ENCODE measurements around the gene NUDT22.
"Not testable (repeated sequence)": the region's sequence is repeated elsewhere in the genome, so short reads cannot be mapped to it uniquely, and the experiment has no call there.

NUDT22 gene

GRCh38 chr11:64245401-64245796, 19.3 kb downstream of the NUDT22 start:
- DNase-seq: no peak

- no peak for DNase-seq
Measured at GRCh38 chr11:64245797-64246620, 19.9 kb downstream of the NUDT22 start.

GRCh38 chr11:64246621-64246870, 20.5 kb downstream of the NUDT22 start:
- DNase-seq: not testable (repeated sequence)

DNA sequence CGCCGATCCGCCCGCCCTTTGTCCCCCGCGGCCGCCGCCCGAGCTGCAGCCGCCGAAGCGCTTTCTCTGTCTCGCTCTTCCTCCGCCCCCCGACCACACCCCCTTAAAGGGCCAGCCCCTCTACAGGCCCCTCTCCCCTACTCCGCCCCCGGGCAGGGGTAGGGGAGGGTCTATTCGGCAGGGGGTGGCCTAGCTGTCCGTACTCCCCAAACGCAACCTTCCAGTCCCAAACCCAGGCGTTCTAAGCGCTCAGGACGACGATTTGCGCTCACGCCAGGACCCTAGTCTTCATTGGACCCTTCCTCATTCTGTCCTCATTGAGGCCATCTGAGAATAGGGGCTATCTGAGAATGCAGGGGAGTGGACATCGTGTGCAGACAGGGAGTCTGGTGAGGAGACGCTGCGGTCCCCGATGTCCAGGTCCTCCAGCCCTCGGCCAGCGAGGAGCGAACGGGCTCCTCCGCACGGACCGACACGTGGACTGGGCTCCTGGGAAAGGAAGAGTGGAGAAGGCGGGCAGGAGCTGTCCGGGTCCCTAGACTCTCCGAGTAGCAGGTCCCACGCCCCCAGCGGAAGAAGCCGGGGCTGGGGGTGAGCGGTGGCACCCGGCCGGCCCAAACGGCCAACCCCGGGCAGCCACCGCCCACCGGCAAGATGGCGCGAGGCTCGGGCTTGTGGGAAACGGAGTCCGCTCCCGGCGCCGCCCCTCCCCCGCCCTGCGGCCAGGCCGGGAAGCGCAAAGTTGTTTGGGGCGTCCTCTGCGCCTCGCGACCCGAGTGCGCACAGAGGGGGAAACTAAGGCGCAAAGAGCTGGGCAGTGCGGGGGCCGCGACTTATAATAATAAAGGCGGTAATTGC, 21.0 kb downstream of the NUDT22 start, which contains the start of gene PPP1R14B:
PPP1R14B (minus strand) TSS at position 73 of the 858 bp plus-strand sequence. CDS start 270 bp downstream, outside the sequence.
- peak; percentile 40 to 71 for DNase-seq

- no peak for DNase-seq
Measured at GRCh38 chr11:64247729-64248531, 21.9 kb downstream of the NUDT22 start.

DNA sequence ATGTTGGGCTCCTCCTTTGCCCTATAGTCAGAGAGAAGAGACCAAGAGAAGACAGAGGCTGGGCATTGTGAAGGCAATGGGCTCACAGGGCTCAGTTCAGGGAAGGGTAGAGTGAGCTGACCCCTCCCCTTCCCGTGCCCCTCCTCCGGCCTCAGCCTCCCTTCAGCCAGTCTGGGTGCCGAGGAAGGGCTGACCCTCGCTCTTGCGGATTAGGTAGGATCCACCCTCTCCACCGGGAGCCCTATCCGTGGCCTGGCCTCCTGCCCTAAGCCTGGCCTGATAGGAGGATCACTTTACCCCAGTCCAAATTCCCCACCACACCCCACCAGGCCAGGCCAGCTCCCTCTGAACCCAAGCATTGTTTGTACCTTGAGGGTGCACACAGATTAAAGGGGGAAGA, 22.5 kb downstream of the NUDT22 start:
- DNase-seq: no peak

GRCh38 chr11:64249038-64249437, 23.0 kb downstream of the NUDT22 start:
- no peak for DNase-seq

- no peak for DNase-seq
Measured at GRCh38 chr11:64249563-64250414, 23.7 kb downstream of the NUDT22 start.

- peak in 1 of 2 experiments; percentile 33 for DNase-seq
Measured at GRCh38 chr11:64250415-64251015, 24.4 kb downstream of the NUDT22 start.

- peak in 1 of 2 experiments; percentile 14 for DNase-seq
Measured at GRCh38 chr11:64251016-64251752, 25.1 kb downstream of the NUDT22 start, which contains the start of gene PLCB3. Gene PLCB3 (plus strand): TSS chr11:64251530. CDS start chr11:64251650, 120 bp downstream.

DNA sequence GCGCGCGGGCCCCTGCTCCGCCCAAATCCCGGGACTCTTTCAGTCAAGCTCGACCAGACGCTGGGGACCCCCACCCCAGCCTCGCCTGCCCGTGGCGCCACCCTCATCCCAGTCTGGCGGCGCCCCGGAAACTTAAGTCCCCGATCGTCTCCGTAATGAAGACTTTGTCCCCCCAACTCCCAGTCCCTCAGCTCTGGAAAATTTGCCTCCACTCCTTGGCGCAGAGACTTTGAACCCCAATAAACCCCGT, 25.6 kb downstream of the NUDT22 start:
- DNase-seq: no peak

DNA sequence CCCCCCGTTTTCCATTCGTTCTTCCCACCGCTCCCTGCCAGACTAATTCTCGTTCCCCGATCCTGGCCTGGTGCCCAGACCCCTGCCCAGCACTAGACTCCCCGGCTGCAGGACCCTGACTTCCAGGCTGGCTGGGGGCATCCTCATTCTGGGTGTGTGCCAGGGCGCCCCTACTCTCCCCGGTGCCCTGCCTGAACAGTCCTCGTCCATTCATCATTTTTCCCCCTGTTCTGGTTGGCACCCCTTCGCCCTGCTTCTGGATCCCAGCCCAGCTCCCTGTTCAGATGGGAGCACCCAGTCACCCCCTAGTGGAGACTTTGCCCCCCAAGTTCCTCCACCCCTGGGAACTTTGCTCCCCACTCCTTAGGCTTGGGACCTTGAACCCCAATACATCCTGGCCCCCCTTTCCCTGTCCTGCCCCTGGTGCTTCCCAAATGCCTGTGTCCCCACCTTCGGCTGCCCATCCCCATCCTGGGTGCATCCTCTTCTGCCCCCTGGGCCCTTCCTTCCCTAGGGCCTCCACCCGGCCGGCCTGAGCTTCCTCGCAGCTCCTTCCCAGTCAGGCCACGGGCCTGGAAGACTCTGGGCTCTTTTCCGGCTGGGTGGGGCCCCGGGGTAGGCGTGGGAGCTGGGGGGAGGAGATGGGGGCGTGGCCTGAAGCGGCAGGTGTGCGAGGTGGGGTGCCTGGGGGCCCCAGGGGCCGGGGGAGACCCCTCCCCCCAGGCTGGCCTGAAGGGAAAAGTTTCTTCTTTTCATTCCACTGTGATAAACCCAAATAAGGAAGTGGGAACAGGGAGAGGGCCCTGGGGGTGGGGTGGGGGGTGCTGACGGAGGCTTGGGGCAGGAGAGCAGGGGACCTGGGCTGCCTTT, 26.2 kb downstream of the NUDT22 start:
- no peak for DNase-seq

DNA sequence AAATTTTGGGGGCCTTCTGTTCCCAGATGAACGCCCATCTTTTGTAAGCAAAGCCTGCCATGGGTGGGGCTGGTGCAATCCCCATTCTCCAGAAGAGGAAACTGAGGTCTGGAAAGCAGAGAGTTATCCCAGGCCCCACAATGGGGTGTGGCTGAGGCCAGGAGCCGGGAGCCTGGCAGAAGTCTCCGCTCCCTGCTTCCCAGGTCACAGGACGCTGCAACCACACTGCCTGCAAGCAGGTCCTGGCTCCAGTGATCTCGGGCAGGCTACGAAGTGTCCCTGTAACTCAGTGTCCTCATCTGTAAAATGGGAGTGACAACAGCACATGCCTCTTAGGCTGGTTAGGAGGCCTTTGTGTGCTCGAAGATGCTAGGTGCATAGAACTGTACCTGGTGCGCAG, 27.0 kb downstream of the NUDT22 start:
- DNase-seq: no peak

DNA sequence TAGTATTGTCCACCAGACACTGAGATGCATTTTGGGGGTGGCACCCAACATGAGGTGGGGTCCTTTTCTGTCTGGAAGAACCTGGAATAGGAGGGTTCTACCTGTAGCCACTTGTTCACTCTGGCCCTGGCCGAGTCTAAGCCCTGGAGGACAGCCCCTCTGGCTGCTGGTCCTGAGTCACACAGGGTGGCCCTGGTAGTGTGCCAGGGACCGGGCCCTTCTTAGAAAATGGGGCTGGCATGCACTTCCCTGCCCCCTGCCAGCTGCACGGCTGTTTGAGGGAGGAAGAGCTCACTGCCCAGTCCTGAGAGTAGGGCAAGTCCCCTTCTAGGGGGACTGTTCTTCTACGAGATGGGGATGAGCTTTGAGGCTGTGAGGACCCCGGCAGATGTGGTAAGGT, 27.4 kb downstream of the NUDT22 start:
- no peak for DNase-seq

DNA sequence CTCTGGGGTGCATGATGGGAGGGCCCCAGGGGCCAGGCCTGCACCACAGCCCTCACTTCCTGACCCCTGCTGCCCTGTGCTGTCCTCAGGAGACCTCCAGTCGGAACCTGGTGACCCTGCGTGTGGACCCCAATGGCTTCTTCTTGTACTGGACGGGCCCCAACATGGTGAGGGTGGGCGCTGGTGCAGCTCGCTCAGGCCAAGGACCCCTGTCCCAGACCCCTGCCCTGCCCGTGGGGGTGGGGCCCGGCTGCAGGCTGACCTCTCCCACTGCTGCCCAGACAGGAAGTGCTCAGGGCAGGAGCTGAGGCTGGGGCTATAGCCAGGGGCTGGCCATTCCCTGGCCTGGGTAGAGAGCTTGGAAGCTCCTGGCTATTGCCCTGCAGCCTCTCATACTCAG, 28.3 kb downstream of the NUDT22 start:
- no peak for DNase-seq

DNA sequence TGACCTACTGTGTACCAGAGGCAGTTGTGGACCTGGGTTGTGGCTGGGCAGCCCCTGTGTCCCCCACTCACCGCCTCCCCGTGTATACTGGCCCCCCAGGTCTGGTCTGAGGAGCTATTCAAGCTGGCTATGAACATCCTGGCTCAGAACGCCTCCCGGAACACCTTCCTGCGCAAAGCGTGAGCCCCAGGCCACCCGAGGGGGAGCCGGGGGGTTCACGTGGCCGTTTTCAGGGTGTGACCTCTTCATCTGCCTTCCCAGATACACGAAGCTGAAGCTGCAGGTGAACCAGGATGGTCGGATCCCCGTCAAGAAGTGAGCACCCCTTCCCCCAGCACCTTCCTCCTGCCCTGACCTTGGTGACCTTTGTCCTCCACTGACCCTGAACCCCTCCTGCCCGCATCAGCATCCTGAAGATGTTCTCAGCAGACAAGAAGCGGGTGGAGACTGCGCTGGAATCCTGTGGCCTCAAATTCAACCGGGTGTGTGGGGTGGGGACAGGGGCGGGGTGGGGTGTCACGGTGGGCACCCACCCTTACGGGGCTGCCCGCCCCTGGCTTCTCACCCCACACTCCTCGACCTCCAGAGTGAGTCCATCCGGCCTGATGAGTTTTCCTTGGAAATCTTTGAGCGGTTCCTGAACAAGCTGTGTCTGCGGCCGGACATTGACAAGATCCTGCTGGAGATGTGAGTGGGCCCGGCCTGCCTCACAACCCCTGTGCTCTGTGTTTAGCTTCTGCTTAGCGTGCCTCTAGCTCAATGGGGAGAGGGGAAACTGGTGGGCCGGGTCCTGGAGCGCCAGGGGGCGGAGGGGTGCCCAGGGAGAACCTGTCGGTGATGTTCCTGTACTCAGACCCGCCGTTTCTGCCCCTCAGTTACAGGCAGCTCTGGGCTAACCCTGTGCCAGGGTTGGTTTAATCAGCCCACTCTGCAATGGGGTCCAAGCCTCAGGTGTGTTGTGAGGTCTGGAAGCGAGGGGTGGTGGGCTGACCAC, 29.4 kb downstream of the NUDT22 start:
- no peak for DNase-seq

DNA sequence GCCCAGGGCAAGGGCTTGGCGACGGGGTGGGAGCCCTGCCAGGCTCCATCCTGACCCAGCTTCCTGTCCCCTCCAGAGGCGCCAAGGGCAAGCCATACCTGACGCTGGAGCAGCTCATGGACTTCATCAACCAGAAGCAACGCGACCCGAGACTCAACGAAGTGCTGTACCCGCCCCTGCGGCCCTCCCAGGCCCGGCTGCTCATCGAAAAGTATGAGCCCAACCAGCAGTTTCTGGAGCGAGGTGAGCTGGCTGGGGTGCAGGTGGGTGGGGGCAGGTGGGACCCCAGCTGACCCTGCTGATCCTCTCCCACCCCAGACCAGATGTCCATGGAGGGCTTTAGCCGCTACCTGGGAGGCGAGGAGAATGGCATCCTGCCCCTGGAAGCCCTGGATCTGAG, 30.2 kb downstream of the NUDT22 start:
- DNase-seq: no peak

- no peak for DNase-seq
Measured at GRCh38 chr11:64258356-64258755, 32.3 kb downstream of the NUDT22 start.

GRCh38 chr11:64258946-64259532, 33.0 kb downstream of the NUDT22 start:
- no peak for DNase-seq

Measured in NCI-H187 (cell line).